GM12873 (cell line): Measurements from ENCODE around the gene CDSN.

ENCODE experiments used
- CTCF ChIP-seq: IDR thresholded peaks from 2 replicates; pipeline ENCODE4 v1.5.1; 2012; ENCODE audit warnings: low read depth, mild to moderate bottlenecking, moderate library complexity, low read length, control low read depth; ENCODE audit not compliant: insufficient read depth; ENCODE audit errors: missing control alignments

CDSN gene

GRCh38 chr6:31121131-31121790 is 1.0 kb upstream of the CDSN start:
- TF ChIP-seq CTCF = no peak

GRCh38 chr6:31118178-31118577 is 2.1 kb downstream of the CDSN start:
- TF ChIP-seq CTCF = no peak

GRCh38 chr6:31116661-31117385 is 3.4 kb downstream of the CDSN start:
- TF ChIP-seq CTCF = no peak

GRCh38 chr6:31115941-31116560 is 4.2 kb downstream of the CDSN start:
- no peak for TF ChIP-seq CTCF

GRCh38 chr6:31114970-31115849 is 5.0 kb downstream of the CDSN start:
- TF ChIP-seq CTCF = peak; percentile 13

- TF ChIP-seq CTCF = no peak
These were observed 5.7 kb downstream of the CDSN start, which contains the start of gene PSORS1C1 for GRCh38 chr6:31114541-31114878. Gene PSORS1C1 (plus strand): TSS chr6:31114800. CDS start chr6:31129633, 14,833 bp downstream.
